Caco-2 (cell line): ENCODE data around the gene EFNA3. TPM values are rescaled to one million over a fixed set of nuclear protein-coding genes. Genes with fewer than 3 reads are reported as not detected.

Experiments
- BruUV-seq: library from RNA; stranded (reverse); fragments of 400-500 nt; replicated peaks from 2 replicates; lab custom pipeline; 2021; lab: Mats Ljungman, UMichigan
- CTCF ChIA-PET: fragments of 300-600 bp; sonication (Branson Sonifier 250); formaldehyde crosslinking; loops from one replicate; lab custom pipeline; 2022; ENCODE audit warnings: antibody characterized with exemption; lab: Charles Lee
- POLR2A ChIA-PET: fragments of 300-600 bp; sonication (Branson Sonifier 250); formaldehyde crosslinking; loops from one replicate; lab custom pipeline; 2022; ENCODE audit warnings: antibody characterized with exemption; lab: Charles Lee
- DNase-seq, 2 experiments: peaks; one replicate each; pipeline versions ENCODE4 v3.0.0 to v3.0.0-alpha.2; 2020 to 2022
- H3K27me3 ChIP-seq: replicated peaks from 2 replicates; pipeline ENCODE4 v1.6.0; 2011; ENCODE audit warnings: low read length; ENCODE audit not compliant: control insufficient read depth, insufficient read depth
- H3K36me3 ChIP-seq: 2 replicates; pipeline ENCODE4 v1.5.1; 2011; ENCODE audit warnings: low read length; ENCODE audit not compliant: control insufficient read depth, insufficient read depth
- H3K4me1 ChIP-seq: fragments of 250-450 bp; sonication (Bioruptor Pico); 2 replicates; pipeline ENCODE4 v1.5.1; 2020; ENCODE audit warnings: mild to moderate bottlenecking
- H3K4me3 ChIP-seq: 2 replicates; pipeline ENCODE4 v1.5.1; 2011; ENCODE audit warnings: low read depth, mild to moderate bottlenecking, control low read depth, low read length
- H3K9me3 ChIP-seq: fragments of 250-450 bp; sonication (Bioruptor Pico); 2 replicates; pipeline ENCODE4 v1.5.1; 2020; ENCODE audit warnings: mild to moderate bottlenecking, moderate library complexity
- H3K27ac Mint-ChIP-seq: one replicate; pipeline ENCODE4 v1.8.0; 2022; ENCODE audit warnings: mixed read lengths; ENCODE audit not compliant: unreplicated experiment
- H3K27me3 Mint-ChIP-seq: one replicate; pipeline ENCODE4 v1.8.0; 2022; ENCODE audit warnings: mixed read lengths; ENCODE audit not compliant: insufficient read depth, unreplicated experiment
- H3K36me3 Mint-ChIP-seq: one replicate; pipeline ENCODE4 v1.8.0; 2022; ENCODE audit warnings: mild to moderate bottlenecking, mixed read lengths; ENCODE audit not compliant: insufficient read depth, unreplicated experiment
- H3K4me1 Mint-ChIP-seq: one replicate; pipeline ENCODE4 v1.8.0; 2022; ENCODE audit warnings: low read depth, mixed read lengths; ENCODE audit not compliant: unreplicated experiment
- H3K4me3 Mint-ChIP-seq: one replicate; pipeline ENCODE4 v1.8.0; 2022; ENCODE audit warnings: mild to moderate bottlenecking, moderate library complexity, mixed read lengths; ENCODE audit not compliant: unreplicated experiment
- H3K9me3 Mint-ChIP-seq: one replicate; pipeline ENCODE4 v1.8.0; 2022; ENCODE audit warnings: mixed read lengths; ENCODE audit not compliant: unreplicated experiment
- intact Hi-C: fragments of 100-400 bp; cut with micrococcal nuclease; formaldehyde crosslinking; loops from one replicate; pipeline ENCODE4 v1.10.0; 2022; ENCODE audit not compliant: unreplicated experiment
- total RNA-seq: library from RNA; stranded (reverse); gene quantifications from 2 replicates; pipeline ENCODE4 v1.2.3, GENCODE V29; 2022
- TF ChIP-seq, protein P1 (sequence below), 2 experiments: fragments of 200-600 bp in 1 of 2; IDR thresholded peaks; 1 replicate in 1 of 2; 2 replicates in 1 of 2; pipeline versions ENCODE4 v1.5.1 to v1.8.0; 2011 to 2022; ENCODE audit warnings: antibody characterized with exemption in 1 of 2, control low read depth in 1 of 2, inconsistent platforms in 1 of 2, low read depth in 1 of 2, low read length in 1 of 2, mild to moderate bottlenecking in 1 of 2, moderate library complexity in 1 of 2; ENCODE audit not compliant: insufficient read depth in 1 of 2, severe bottlenecking in 1 of 2, unreplicated experiment in 1 of 2

EFNA3 gene
- total RNA-seq, 1 experiment from 2014 or later = 3.5 TPM

DNA sequence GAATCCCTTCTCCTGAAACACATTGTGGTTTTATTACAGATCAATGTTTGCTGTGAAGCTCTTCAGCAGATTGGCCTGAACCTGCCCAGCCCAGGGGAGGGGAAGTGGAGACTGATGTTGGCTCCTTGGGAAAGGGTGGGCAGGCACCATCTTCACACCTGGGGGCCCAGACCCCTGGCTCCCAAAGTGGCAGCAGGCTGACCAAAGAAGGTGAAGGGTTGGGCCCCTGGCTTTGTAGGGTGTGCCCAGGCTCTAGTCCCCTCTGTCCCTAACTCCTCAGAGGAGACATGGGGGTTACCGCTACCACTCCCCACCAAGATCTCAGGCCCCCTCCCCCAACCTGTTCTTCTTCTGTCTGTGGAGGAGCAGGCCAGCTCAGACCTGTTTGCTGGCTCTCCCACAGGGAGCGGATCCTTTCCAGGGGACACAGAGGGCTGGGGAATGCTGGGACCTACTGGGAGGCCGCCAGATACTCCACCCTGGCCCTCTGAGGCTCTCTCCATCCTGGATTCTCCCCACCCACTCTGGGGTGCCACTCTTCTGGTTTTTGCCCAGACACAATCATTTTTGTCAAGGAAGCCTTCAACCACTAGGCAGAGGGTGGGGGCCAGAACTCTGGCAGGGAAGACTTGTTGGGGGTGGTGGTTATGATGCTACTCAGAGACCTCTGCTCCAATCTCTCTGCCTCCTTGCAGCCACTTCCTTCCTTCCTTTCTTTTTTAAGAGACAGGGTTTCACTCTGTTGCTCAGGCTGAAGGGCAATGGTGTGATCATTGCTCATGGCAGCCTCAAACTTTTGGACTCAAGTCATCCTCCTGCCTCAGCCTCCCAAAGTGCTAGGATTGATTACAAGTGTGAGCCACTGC, 5.0 kb upstream of the EFNA3 start:
- H3K36me3 ChIP-seq = no peaks in the 10 kb centered on the region
- H3K4me1 ChIP-seq = peaks cover 26% of the 10 kb centered on the region
- H3K4me3 ChIP-seq = no peak overlapping the region
- H3K9me3 ChIP-seq = no peaks in the 10 kb centered on the region
- BruUV-seq = no TSS peak
- intact Hi-C loops = no loop called here
- no peaks in the 10 kb centered on the region for H3K27me3 Mint-ChIP-seq
- no peaks in the 10 kb centered on the region for H3K9me3 Mint-ChIP-seq
- POLR2A ChIA-PET = no interaction called here
- no peak overlapping the region for H3K4me3 Mint-ChIP-seq
- H3K27ac Mint-ChIP-seq = no peak overlapping the region
- CTCF ChIA-PET = interaction anchor here (1.1 to 1.4 kb wide), 2 partner anchors 18 to 94 kb away, joined by 3 to 4 read pairs; no protein-coding TSS in a partner anchor
- TF ChIP-seq, protein P1, sequence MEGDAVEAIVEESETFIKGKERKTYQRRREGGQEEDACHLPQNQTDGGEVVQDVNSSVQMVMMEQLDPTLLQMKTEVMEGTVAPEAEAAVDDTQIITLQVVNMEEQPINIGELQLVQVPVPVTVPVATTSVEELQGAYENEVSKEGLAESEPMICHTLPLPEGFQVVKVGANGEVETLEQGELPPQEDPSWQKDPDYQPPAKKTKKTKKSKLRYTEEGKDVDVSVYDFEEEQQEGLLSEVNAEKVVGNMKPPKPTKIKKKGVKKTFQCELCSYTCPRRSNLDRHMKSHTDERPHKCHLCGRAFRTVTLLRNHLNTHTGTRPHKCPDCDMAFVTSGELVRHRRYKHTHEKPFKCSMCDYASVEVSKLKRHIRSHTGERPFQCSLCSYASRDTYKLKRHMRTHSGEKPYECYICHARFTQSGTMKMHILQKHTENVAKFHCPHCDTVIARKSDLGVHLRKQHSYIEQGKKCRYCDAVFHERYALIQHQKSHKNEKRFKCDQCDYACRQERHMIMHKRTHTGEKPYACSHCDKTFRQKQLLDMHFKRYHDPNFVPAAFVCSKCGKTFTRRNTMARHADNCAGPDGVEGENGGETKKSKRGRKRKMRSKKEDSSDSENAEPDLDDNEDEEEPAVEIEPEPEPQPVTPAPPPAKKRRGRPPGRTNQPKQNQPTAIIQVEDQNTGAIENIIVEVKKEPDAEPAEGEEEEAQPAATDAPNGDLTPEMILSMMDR (IDR thresholded peaks at IDR 0.05; ENCODE audit: insufficient read depth in 1 of 2, low read depth in 1 of 2, low read length in 1 of 2, severe bottlenecking in 1 of 2, unreplicated experiment in 1 of 2) = no peak
- H3K27me3 ChIP-seq = no peaks in the 10 kb centered on the region; the same call in 1 of the 2 replicates
- H3K4me1 Mint-ChIP-seq = peaks cover 15% of the 10 kb centered on the region
- H3K36me3 Mint-ChIP-seq = peaks cover 5% of the 10 kb centered on the region
- DNase-seq = no peak

DNA sequence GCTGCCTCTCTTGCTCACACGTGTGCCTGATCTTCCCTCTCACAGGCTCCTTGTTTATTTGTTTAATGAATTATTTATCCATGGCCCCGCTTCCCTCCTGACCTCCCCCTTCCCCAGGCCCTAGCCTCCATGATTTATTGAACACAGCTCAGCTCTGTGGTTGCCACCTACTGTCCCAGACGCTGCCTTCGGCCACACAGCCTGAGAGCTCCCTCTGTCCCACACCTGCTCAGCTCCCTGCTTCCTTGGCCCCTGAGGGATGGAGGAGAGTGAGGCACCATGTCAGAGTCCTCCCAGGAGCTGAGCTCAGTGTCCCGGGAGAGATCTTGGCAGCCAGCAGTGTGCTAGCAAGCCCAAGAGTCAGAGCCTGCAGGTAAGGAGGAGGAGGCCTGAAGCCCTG, 3.1 kb upstream of the EFNA3 start:
- H3K27ac Mint-ChIP-seq = no peak overlapping the region
- H3K4me3 ChIP-seq = no peak overlapping the region
- BruUV-seq = no TSS peak
- H3K36me3 Mint-ChIP-seq = no peaks in the 10 kb centered on the region
- H3K4me1 Mint-ChIP-seq = peaks cover 21% of the 10 kb centered on the region
- H3K27me3 Mint-ChIP-seq = peaks cover 6% of the 10 kb centered on the region
- ChIA-PET CTCF (interaction anchor here (1.2 to 1.6 kb wide), 2 partner anchors 10 to 14 kb away, joined by 9 read pairs; no protein-coding TSS in a partner anchor), POLR2A (no interaction called here)
- no peaks in the 10 kb centered on the region for H3K9me3 Mint-ChIP-seq
- H3K9me3 ChIP-seq = no peaks in the 10 kb centered on the region
- DNase-seq = no peak
- H3K4me1 ChIP-seq = peaks cover 19% of the 10 kb centered on the region
- intact Hi-C loops = no loop called here
- H3K27me3 ChIP-seq = peaks cover 3% of the 10 kb centered on the region; the same call in 1 of the 2 replicates
- no peaks in the 10 kb centered on the region for H3K36me3 ChIP-seq
- TF ChIP-seq, protein P1 (IDR thresholded peaks at IDR 0.05; ENCODE audit: insufficient read depth in 1 of 2, low read depth in 1 of 2, low read length in 1 of 2, severe bottlenecking in 1 of 2, unreplicated experiment in 1 of 2) = no peak
- no peak overlapping the region for H3K4me3 Mint-ChIP-seq

GRCh38 chr1:155076371-155076770, 2.3 kb upstream of the EFNA3 start:
- BruUV-seq = no TSS peak
- H3K4me3 Mint-ChIP-seq = no peak overlapping the region
- intact Hi-C loops = no loop called here
- TF ChIP-seq, protein P1 (IDR thresholded peaks at IDR 0.05; ENCODE audit: insufficient read depth in 1 of 2, low read depth in 1 of 2, low read length in 1 of 2, severe bottlenecking in 1 of 2, unreplicated experiment in 1 of 2) = no peak
- H3K9me3 ChIP-seq = no peaks in the 10 kb centered on the region
- H3K36me3 ChIP-seq = no peaks in the 10 kb centered on the region
- peaks cover 20% of the 10 kb centered on the region for H3K4me1 ChIP-seq
- ChIA-PET CTCF (interaction anchor here (1.2 to 1.6 kb wide), 2 partner anchors 9 to 15 kb away, joined by 9 read pairs; no protein-coding TSS in a partner anchor), POLR2A (interaction anchor here (0.5 kb wide), 1 partner anchor 118 kb away, joined by 5 read pairs; no protein-coding TSS in a partner anchor)
- peaks cover 24% of the 10 kb centered on the region for H3K4me1 Mint-ChIP-seq
- DNase-seq = no peak
- no peak overlapping the region for H3K27ac Mint-ChIP-seq
- H3K27me3 ChIP-seq = peaks cover 4% of the 10 kb centered on the region; the same call in 1 of the 2 replicates
- no peaks in the 10 kb centered on the region for H3K9me3 Mint-ChIP-seq
- H3K4me3 ChIP-seq = no peak overlapping the region
- peaks cover 2% of the 10 kb centered on the region for H3K36me3 Mint-ChIP-seq
- peaks cover 7% of the 10 kb centered on the region for H3K27me3 Mint-ChIP-seq
